Measurements from ENCODE around the gene CORO1C. TPM values are rescaled to one million over a fixed set of nuclear protein-coding genes. Genes with fewer than 3 reads are reported as not detected.

The CORO1C gene
- total RNA-seq, 1 experiment from 2014 or later, result 91.2 TPM

GRCh38 chr12:108615918-108616317, 115.4 kb downstream of the CORO1C start:
- DNase-seq (ENCODE audit: low read depth), result no peak

GRCh38 chr12:108614639-108615038, 116.7 kb downstream of the CORO1C start:
- no peak for DNase-seq (ENCODE audit: low read depth)

GRCh38 chr12:108614041-108614440, 117.3 kb downstream of the CORO1C start:
- no peak for DNase-seq (ENCODE audit: low read depth)

GRCh38 chr12:108613548-108613947, 117.8 kb downstream of the CORO1C start:
- DNase-seq (ENCODE audit: low read depth), result peak; percentile 84

GRCh38 chr12:108612788-108613282, 118.5 kb downstream of the CORO1C start:
- peak; percentile 51 for DNase-seq (ENCODE audit: low read depth)

GRCh38 chr12:108611884-108612415, 119.4 kb downstream of the CORO1C start:
- DNase-seq (ENCODE audit: low read depth), result peak; percentile 97

- DNase-seq (ENCODE audit: low read depth), result peak; percentile 68
Measured at GRCh38 chr12:108610856-108611605, 120.3 kb downstream of the CORO1C start.

GRCh38 chr12:108610336-108610815, 120.9 kb downstream of the CORO1C start:
- DNase-seq (ENCODE audit: low read depth), result no peak

GRCh38 chr12:108609537-108610335, 121.6 kb downstream of the CORO1C start:
- peak; percentile 98 for DNase-seq (ENCODE audit: low read depth)

- DNase-seq (ENCODE audit: low read depth), result no peak
Measured at GRCh38 chr12:108608616-108609015, 122.7 kb downstream of the CORO1C start.

- DNase-seq (ENCODE audit: low read depth), result no peak
Measured at GRCh38 chr12:108607981-108608600, 123.2 kb downstream of the CORO1C start.

GRCh38 chr12:108606492-108606891, 124.8 kb downstream of the CORO1C start:
- no peak for DNase-seq (ENCODE audit: low read depth)

- no peak for DNase-seq (ENCODE audit: low read depth)
Measured at GRCh38 chr12:108605690-108606406, 125.5 kb downstream of the CORO1C start.

GRCh38 chr12:108605000-108605689, 126.2 kb downstream of the CORO1C start:
- DNase-seq (ENCODE audit: low read depth), result peak; percentile 60

- DNase-seq (ENCODE audit: low read depth), result no peak
Measured at GRCh38 chr12:108604208-108604941, 126.9 kb downstream of the CORO1C start.

GRCh38 chr12:108603743-108604142, 127.6 kb downstream of the CORO1C start:
- DNase-seq (ENCODE audit: low read depth), result no peak

- DNase-seq (ENCODE audit: low read depth), result no peak
Measured at GRCh38 chr12:108602976-108603704, 128.2 kb downstream of the CORO1C start.

GRCh38 chr12:108602209-108602705, 129.1 kb downstream of the CORO1C start:
- no peak for DNase-seq (ENCODE audit: low read depth)

GRCh38 chr12:108600702-108601007, 130.7 kb downstream of the CORO1C start:
- DNase-seq (ENCODE audit: low read depth), result no peak

Data from RPMI7951 (cell line).